Vagina (tissue), 2 donors: ENCODE measurements around the gene ACAP1. TPM values are rescaled to one million over a fixed set of nuclear protein-coding genes. Genes with fewer than 3 reads are reported as not detected.
"Not testable (repeated sequence)": the region's sequence is repeated elsewhere in the genome, so short reads cannot be mapped to it uniquely, and the experiment has no call there.

Experiments used
- DNase-seq, 2 donors: peaks; one replicate each; pipeline ENCODE4 v3.0.0-alpha.2; 2017; ENCODE audit errors: extremely low spot score in 2 of 2
- H3K27ac ChIP-seq: fragments of 200-600 bp; sonication (generic); one replicate; pipeline ENCODE4 v1.5.1; 2019
- H3K27me3 ChIP-seq: fragments of 200-600 bp; sonication (generic); one replicate; pipeline ENCODE4 v1.5.1; 2019
- H3K36me3 ChIP-seq, 2 donors: fragments of 200-600 bp; sonication (generic); one replicate each; pipeline ENCODE4 v1.5.1; 2017 to 2019
- H3K4me1 ChIP-seq: fragments of 200-600 bp; sonication (generic); one replicate; pipeline ENCODE4 v1.5.1; 2019
- H3K4me3 ChIP-seq, 2 donors: fragments of 200-600 bp; sonication (generic); 1 replicate in 1 of 2; 2 replicates in 1 of 2; pipeline ENCODE4 v1.5.1; 2016 to 2019
- H3K9me3 ChIP-seq: fragments of 200-600 bp; sonication (generic); one replicate; pipeline ENCODE4 v1.5.1; 2019
- POLR2A ChIP-seq, 2 donors: fragments of 450-650 bp; IDR thresholded peaks; one replicate each; pipeline ENCODE4 v1.6.1; 2017; ENCODE audit warnings: antibody characterized with exemption in 2 of 2, mild to moderate bottlenecking in 2 of 2, moderate library complexity in 2 of 2
- POLR2AphosphoS5 ChIP-seq, 2 donors: sonication (generic); formaldehyde crosslinking; IDR thresholded peaks; one replicate each; pipeline ENCODE4 v1.9.0; 2017; ENCODE audit warnings: antibody characterized with exemption in 2 of 2, mild to moderate bottlenecking in 2 of 2, low read depth in 1 of 2; ENCODE audit not compliant: insufficient read depth in 1 of 2
- intact Hi-C: fragments of 100-400 bp; cut with DNase I; formaldehyde crosslinking; loops from one replicate; pipeline ENCODE4 v1.15.1; 2023
- total RNA-seq: library from RNA; depleted of rRNA; stranded (reverse); fragments of >200 nt; gene quantifications from one replicate; pipeline ENCODE4 v1.2.3, GENCODE V29; 2016
- TF ChIP-seq, protein P1 (sequence below), 3 experiments: fragments of 450-650 bp in 2 of 3; fragments of 200-600 bp in 1 of 3; sonication (generic) in 1 of 3; IDR thresholded peaks; one replicate each; pipeline ENCODE4 v1.5.1; 2017 to 2019; ENCODE audit warnings: antibody characterized with exemption in 3 of 3, mild to moderate bottlenecking in 2 of 3, moderate library complexity in 2 of 3

ACAP1 gene
- total RNA-seq, 1 donor from 2014 or later, result 7.6 TPM

DNA sequence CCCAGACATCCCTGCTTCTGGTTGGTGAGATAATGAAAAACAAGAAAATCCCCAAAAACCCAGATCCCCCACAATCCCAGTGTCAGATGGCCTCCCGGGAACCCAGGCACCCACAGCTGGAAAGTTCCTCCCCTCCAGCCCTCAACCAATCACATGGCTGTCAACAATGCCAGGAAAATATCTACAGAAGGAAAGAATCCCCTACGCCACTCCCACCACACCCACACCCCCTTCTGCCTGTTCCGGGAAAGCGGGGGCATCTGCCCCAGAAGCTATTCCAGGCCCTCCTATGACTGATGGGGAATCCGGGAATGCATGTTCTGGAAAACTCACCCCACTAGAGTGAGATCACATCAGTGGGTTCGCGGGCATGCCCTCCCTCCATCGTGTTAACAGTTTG lies 20.4 kb downstream of the ACAP1 start:
- no peaks in the 10 kb centered on the region for H3K9me3 ChIP-seq
- H3K36me3 ChIP-seq, result no peaks in the 10 kb centered on the region
- peaks cover 37% of the 10 kb centered on the region for H3K4me1 ChIP-seq
- peak overlapping the region; percentile 96 for H3K27ac ChIP-seq
- no peak for DNase-seq
- H3K4me3 ChIP-seq, result no peak overlapping the region
- intact Hi-C loops, result loop anchor here (10.0 kb wide), 1 partner anchor 208 kb away; the partner anchor contains the start of gene SENP3
- no peaks in the 10 kb centered on the region for H3K27me3 ChIP-seq
- TF ChIP-seq POLR2A (IDR thresholded peaks at IDR 0.05) (no peak), POLR2AphosphoS5 (IDR thresholded peaks at IDR 0.05; ENCODE audit: insufficient read depth in 1 of 2, low read depth in 1 of 2) (no peak)
- TF ChIP-seq, protein P1, sequence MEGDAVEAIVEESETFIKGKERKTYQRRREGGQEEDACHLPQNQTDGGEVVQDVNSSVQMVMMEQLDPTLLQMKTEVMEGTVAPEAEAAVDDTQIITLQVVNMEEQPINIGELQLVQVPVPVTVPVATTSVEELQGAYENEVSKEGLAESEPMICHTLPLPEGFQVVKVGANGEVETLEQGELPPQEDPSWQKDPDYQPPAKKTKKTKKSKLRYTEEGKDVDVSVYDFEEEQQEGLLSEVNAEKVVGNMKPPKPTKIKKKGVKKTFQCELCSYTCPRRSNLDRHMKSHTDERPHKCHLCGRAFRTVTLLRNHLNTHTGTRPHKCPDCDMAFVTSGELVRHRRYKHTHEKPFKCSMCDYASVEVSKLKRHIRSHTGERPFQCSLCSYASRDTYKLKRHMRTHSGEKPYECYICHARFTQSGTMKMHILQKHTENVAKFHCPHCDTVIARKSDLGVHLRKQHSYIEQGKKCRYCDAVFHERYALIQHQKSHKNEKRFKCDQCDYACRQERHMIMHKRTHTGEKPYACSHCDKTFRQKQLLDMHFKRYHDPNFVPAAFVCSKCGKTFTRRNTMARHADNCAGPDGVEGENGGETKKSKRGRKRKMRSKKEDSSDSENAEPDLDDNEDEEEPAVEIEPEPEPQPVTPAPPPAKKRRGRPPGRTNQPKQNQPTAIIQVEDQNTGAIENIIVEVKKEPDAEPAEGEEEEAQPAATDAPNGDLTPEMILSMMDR (IDR thresholded peaks at IDR 0.05), result no peak

DNA sequence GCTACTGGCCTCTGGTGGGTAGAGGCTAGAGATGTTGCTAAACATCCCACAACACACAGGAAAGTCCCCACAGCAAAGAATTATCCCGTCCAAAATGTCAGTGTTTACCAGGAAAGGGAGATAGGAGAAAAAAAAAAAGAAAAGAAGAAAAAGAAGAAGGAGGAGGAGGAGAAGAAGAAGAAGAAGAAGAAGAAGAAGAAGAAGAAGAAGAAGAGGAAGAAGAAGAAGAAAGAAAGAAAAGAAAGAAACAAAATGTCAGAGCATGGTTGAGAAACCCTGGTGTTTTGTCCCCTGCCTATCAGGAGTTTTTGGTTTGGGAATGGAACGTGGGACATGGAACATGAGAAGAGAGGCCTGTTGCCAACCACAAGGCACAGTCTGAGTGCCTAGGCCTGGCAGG lies 21.1 kb downstream of the ACAP1 start:
- no peak for TF ChIP-seq POLR2AphosphoS5 (IDR thresholded peaks at IDR 0.05; ENCODE audit: insufficient read depth in 1 of 2, low read depth in 1 of 2)
- TF ChIP-seq, protein P1 (IDR thresholded peaks at IDR 0.05), result no peak
- TF ChIP-seq POLR2A (IDR thresholded peaks at IDR 0.05), result no peak
- Histone ChIP-seq H3K4me3 (no peak overlapping the region), H3K4me1 (peaks cover 37% of the 10 kb centered on the region), H3K27me3 (no peaks in the 10 kb centered on the region), H3K36me3 (no peaks in the 10 kb centered on the region), H3K9me3 (no peaks in the 10 kb centered on the region), H3K27ac (peak overlapping the region; percentile 96)
- no peak for DNase-seq
- intact Hi-C loops, result loop anchor here (10.0 kb wide), 1 partner anchor 207 kb away; the partner anchor contains the start of gene SENP3

DNA sequence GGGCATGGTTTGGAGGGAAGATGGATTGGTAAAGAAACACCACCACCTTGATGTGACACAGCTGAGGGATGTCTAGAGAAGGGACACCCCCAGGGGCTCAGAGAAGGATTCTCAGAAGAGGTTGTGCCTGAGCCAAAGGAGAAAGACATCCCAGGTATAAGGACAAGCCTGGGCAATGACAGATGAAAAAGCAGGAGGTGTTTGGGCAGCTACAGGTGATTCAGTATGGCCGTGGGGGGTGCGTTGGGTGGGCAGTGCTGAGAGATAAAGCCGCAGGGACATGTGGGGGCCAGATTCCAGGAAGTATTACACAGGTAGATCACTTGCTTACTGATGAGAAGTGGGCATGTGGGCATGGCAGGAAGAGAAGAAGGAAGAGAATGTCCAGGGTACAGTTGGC lies 25.6 kb downstream of the ACAP1 start:
- H3K4me3 ChIP-seq, result no peak overlapping the region
- intact Hi-C loops, result no loop called here
- no peaks in the 10 kb centered on the region for H3K27me3 ChIP-seq
- no peaks in the 10 kb centered on the region for H3K4me1 ChIP-seq
- no peaks in the 10 kb centered on the region for H3K9me3 ChIP-seq
- H3K27ac ChIP-seq, result no peak overlapping the region
- TF ChIP-seq POLR2A (IDR thresholded peaks at IDR 0.05) (no peak), POLR2AphosphoS5 (IDR thresholded peaks at IDR 0.05; ENCODE audit: insufficient read depth in 1 of 2, low read depth in 1 of 2) (no peak)
- DNase-seq, result no peak
- no peaks in the 10 kb centered on the region for H3K36me3 ChIP-seq

DNA sequence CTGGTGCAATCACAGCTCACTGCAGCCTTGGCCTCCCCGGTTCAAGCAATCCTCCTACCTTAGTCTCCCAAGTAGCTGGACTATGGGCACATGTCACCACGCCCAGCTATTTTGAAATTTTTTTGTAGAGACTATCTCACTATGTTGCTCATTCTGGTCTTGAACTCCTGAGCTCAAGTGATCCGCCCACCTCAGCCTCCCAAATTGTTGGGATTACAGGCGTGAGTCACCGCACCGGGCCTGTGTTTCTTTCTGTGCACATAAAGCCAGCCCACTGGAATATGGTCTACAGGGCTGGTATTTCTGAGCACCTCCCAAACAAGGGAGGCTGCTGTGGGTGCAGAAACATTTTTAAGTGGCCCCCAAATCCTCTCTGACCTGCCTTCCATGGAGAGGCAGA lies 27.0 kb downstream of the ACAP1 start:
- TF ChIP-seq, protein P1 (IDR thresholded peaks at IDR 0.05), result no peak
- TF ChIP-seq POLR2A (IDR thresholded peaks at IDR 0.05), result no peak
- no peak for DNase-seq
- intact Hi-C loops, result no loop called here

DNA sequence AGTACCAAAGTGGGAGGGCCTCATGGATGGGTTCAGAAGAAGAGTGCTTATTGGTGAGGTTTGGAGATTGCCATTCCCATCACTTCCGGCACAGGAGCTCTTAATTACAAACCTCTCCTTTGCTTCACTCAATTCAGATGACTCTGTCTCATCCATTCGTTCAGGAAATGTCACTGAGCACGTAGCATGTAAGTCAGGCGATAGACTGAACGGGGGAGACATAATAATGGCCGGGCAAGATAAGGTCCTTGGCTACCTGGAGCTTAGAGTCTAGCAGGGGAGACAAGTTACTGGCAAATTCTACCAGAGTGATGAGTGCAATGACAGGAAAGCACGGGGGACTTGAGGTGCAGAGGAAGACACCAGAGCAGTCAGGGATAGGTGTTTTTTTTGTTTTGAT lies 29.6 kb downstream of the ACAP1 start:
- H3K9me3 ChIP-seq, DNase-seq, H3K27ac ChIP-seq, H3K4me3 ChIP-seq, H3K27me3 ChIP-seq, intact Hi-C loops, H3K4me1 ChIP-seq, H3K36me3 ChIP-seq: not testable (repeated sequence)

More for the DNA sequence above, 27.0 kb downstream of the ACAP1 start:
- Histone ChIP-seq H3K27me3 (no peaks in the 10 kb centered on the region), H3K27ac (no peak overlapping the region), H3K36me3 (no peaks in the 10 kb centered on the region), H3K9me3 (no peaks in the 10 kb centered on the region), H3K4me3 (no peak overlapping the region), H3K4me1 (no peaks in the 10 kb centered on the region)

DNA sequence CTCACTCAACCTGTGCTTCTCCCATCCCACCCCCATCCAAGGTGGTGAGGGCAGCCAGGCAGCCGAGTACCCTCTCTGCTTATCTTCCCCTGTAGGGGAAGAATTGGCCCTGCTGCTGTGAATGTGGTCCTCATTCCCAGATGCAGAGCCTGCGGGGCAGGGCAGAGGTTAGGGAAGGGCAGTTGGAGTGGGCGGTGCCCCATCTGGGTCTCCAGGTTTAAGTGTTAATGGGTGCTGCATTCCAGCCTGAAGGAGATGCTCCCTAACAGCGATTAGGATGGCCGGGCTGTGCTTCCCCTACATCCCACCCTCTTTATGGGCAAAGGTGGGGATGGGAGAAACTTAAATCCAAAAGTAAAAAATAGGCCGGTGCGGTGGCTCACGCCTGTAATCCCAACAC lies 30.8 kb downstream of the ACAP1 start:
- H3K9me3 ChIP-seq, result no peaks in the 10 kb centered on the region
- TF ChIP-seq, protein P1 (IDR thresholded peaks at IDR 0.05), result no peak
- TF ChIP-seq POLR2AphosphoS5 (IDR thresholded peaks at IDR 0.05; ENCODE audit: insufficient read depth in 1 of 2, low read depth in 1 of 2), result no peak
- TF ChIP-seq POLR2A (IDR thresholded peaks at IDR 0.05), result no peak
- H3K27me3 ChIP-seq, result no peaks in the 10 kb centered on the region
- H3K4me1 ChIP-seq, result no peaks in the 10 kb centered on the region
- H3K4me3 ChIP-seq, result no peak overlapping the region
- intact Hi-C loops, result no loop called here
- no peaks in the 10 kb centered on the region for H3K36me3 ChIP-seq
- DNase-seq, result no peak
- no peak overlapping the region for H3K27ac ChIP-seq
